Measurements from ENCODE around the gene PNPLA3.
A peak's percentile ranks its signal among the peaks of the same experiment; 100 is the strongest.
"Not testable (repeated sequence)": the region's sequence is repeated elsewhere in the genome, so short reads cannot be mapped to it uniquely, and the experiment has no call there.

PNPLA3 gene

DNA sequence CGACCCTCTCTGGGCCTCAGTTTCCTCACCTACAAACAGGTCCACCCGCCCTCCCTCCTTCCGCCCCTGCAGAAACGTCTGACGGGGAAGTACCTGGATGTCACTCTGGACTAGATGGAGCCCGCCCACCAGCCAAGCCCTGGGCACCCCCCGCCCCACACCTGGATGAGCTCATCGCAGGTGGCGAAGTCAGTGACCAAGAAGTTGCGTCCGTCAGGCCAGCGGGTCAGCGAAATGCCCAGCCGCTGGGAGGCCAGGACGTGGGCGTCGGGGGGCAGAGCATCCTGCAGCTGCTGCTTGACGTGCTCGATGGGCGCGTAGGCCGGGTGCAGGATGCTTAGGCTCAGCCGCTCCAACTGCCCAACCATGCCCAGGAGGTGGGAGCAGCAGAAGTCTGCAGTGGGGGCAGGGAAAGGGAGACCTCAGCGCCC, 32.7 kb upstream of the PNPLA3 start:
- peak; percentile 3 for DNase-seq

GRCh38 chr22:43891360-43892182, 32.0 kb upstream of the PNPLA3 start, which contains the start of gene PNPLA5:
TSS of gene PNPLA5 (minus strand) at chr22:43892013. CDS start at chr22:43891880, 133 bp downstream.
- DNase-seq, result peak; percentile 31

DNA sequence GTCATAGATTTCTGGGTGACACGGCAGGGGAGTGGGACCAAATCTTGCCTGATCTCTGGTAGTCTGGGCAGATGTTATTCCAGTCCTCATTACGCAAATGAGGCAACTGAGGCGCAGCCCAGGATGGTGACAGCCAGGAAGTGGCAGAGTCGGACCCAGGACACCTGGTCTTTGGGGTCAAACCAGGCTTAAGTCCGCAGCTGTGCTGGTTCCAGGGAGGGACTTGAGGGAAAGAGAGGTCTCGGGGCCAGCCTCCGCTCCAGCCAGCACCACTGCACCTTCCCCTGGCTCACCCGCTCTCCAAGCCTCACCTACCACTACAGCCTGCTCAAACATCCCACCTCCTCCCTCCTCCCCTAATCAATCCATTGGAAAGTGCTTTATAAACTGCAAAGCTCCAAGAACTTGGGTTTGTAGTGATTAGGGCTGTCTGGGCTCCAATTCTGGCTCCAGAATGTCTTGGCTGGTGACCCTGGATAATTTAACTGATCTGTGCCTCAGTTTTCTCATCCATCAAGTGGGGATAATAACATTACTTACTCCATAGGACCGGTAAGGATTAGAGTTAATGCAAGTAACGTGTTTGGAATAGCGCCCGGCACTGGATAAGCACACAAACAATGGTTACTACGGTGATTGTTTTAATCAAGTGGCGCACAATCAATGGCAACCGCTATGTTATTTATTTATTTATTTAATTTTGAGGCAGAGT, 31.3 kb upstream of the PNPLA3 start:
- no peak for DNase-seq

DNA sequence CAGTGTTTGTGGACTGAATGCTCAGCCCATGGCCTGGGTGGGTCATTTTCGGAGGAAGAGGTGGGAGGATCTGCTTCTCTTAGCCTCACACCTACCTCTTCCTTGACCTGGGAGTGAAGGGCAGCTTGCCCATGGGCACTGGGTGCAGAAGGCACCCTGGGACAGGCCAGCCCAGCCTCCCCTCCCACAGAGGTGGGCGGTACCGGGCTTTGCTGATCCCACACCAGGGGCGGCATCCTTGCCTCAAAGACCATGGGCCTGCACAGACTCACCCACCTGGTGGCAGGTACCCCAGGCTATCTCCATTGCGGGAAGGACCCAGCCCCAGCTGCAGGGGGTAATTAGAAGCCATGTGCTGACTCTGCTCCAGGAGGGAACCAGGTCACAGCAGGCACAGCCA, 30.3 kb upstream of the PNPLA3 start:
- no peak for DNase-seq

DNA sequence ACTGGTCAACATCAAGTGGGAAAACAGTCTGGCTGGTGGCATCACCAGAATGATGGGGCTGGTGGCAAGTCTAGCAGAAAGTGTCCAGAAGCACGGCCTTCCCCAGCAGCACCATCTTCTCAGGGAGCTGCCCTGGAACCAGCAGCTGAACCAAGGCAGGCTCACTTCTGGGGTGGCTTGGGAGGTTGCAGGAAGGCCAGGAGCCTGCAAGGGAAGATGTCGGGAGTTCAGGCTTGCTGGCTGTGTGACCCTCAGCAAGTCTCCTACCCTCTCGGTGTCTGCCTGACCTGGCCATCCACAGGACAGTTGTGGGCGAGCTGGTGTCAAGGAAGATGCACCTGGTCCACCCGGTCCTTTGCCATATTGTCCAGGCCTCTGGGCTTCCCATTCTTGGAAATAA, 29.5 kb upstream of the PNPLA3 start:
- DNase-seq, result no peak

GRCh38 chr22:43895986-43896645, 27.5 kb upstream of the PNPLA3 start:
- no peak for DNase-seq

DNA sequence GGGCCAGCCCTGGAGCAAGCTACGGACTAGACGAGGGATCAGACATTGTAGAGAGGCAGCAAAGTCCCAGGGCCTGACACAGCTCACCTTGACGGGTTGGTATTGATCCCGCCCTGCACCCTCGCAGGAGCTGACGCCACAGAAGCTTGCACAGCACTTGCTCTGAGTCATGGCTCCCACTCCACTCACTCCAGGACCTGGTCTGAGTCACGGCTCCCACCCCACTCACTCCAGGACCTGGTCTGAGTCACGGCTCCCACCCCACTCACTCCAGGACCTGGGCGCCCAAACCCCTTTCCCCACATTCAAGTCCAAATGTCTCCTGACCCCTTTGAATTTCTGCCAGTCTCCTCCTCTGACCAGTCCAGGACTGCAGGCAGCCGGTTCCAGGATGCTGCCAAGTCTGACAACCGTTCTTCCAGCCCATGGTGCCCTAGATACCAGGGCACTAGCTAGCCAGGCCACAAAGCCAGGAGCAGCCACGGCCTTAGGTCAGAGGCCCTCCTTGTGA, 25.8 kb upstream of the PNPLA3 start:
- DNase-seq, result no peak

DNA sequence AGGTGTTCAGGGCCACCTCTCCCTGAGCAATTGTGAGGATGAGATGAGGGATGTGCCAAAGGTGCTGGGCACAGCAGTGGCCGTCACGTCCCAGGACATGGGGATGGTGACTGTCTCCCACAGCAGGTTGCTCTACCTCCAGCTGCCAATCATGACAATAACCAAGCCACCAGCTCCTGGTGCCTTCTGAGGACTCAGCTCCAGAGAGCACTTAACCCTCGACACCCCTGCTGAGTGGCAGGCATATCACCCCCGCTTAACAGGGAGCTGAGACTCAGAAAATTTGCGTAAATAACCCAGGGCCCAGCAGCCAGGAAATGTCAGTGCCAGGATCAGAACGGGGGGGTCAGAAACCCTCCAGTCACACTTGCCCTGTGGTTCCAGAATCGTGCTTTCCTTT, 23.4 kb upstream of the PNPLA3 start:
- DNase-seq, result no peak

DNA sequence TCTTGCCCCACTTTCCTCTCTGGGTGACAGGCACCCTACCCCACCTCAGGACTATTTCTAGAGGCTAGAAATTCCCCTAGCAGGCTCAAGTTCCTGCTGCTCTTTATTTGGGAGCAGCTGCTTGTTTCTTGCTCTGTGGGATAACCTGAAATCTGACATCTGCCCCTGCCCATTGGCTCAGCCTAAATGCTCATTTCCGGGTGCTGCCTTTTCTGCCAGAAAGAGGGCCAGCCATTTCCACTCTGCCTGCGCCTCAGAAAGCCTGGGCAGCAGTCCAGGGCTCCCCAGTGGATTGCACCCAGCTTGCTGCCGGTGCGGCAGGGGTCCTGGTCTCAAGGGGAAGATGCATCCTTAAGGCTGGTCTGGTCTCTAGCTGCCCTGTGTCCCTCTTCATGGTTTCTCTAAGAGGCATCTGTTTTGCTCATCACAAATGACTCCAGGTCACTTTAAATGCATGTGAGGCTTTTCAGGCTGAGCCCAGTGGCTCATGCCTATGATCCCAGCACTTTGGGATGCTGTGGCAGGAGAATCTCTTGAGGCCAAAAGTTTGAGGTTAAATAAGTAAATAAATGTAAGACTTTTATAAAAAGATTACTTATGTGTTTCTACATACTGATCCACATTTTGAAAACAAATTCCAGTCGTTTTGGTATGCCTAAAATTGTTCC, 21.5 kb upstream of the PNPLA3 start:
- no peak for DNase-seq

GRCh38 chr22:43903033-43903432, 20.6 kb upstream of the PNPLA3 start:
- not testable (repeated sequence) for DNase-seq

GRCh38 chr22:43904412-43904811, 19.2 kb upstream of the PNPLA3 start:
- peak; percentile 36 for DNase-seq

DNA sequence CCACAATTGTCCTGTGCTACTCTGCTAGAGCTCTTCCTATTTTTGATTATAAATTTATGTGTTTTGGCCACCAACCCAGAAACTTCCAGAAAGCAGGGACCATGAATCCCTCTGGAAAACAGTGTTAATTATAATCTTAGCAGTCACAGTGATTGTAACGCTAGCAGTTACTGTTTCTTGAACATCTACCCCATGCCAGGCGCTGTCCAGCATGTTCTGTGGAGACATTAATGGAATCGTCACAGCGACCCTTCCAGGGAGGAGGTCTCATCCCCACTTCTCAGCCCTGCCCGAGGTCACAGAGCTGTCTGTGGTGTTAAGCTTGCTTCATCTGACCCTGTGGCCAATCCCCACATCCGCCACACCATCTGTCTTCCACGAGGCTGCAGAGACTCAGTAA, 17.9 kb upstream of the PNPLA3 start:
- no peak for DNase-seq

DNA sequence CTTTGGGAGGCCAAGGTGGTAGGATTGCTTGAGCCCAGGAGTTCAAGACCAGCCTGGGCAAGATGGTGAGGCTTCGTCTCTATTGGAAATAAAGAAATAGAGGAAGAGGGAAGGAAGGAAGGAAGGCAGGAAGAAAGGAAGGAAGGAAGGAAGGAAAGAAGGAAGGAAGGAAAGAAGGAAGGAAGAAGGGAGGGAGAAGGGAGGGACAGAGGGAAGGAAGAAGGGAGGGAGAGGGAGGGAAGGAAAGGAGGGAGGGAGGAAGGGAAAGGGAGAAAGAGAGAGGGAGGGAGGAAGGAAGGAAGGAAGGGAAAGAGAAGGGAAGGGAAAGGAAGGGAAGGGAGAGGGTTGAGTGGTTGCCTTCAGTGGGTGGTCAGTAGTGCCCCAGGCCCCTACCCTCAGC, 13.9 kb upstream of the PNPLA3 start:
- DNase-seq, result no peak

DNA sequence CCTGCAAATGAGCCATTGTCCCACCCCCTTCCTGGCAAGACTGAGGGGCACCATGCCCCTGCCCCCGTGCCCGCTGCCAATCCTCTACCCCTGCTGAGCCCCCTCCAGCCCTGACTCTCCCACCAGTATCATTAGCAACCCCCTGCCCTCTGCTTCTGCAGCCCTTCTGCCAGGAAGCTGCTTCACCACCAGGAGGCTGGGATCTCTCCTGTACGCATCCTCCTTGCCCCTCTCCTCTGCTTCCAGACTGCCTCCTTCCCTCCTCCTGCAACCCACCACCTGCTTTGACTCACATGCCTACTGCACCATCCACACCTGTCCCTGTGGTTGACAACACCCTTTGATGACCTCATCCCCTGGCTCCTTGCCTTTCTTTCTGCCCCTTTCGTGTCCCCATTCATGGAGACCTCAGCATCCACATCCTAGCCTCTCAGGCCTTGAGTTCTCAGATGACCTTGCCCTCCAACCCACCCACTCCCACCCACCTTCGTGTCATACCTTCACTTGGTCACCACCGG, 13.4 kb upstream of the PNPLA3 start:
- no peak for DNase-seq

GRCh38 chr22:43911351-43911750, 12.3 kb upstream of the PNPLA3 start:
- DNase-seq, result no peak

DNA sequence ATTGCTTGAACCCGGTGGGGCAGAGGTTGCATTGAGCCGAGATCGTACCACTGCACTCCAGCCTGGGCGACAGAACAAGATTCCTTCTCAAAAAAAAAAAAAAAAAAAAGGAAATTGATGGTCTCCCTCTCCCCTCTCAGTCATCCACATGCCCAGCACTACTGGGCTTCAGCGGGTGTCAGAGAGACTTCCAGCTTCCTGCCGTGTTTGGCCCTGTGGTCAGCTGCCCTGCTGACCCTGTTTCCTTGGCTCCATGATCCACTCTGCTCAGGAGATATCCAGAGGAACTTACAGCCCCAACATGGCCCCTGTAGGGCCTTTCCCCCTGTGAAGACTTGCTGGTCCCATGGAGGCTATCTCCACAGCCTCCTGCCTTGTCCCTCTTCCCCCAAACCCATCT, 6.1 kb upstream of the PNPLA3 start:
- no peak for DNase-seq

DNA sequence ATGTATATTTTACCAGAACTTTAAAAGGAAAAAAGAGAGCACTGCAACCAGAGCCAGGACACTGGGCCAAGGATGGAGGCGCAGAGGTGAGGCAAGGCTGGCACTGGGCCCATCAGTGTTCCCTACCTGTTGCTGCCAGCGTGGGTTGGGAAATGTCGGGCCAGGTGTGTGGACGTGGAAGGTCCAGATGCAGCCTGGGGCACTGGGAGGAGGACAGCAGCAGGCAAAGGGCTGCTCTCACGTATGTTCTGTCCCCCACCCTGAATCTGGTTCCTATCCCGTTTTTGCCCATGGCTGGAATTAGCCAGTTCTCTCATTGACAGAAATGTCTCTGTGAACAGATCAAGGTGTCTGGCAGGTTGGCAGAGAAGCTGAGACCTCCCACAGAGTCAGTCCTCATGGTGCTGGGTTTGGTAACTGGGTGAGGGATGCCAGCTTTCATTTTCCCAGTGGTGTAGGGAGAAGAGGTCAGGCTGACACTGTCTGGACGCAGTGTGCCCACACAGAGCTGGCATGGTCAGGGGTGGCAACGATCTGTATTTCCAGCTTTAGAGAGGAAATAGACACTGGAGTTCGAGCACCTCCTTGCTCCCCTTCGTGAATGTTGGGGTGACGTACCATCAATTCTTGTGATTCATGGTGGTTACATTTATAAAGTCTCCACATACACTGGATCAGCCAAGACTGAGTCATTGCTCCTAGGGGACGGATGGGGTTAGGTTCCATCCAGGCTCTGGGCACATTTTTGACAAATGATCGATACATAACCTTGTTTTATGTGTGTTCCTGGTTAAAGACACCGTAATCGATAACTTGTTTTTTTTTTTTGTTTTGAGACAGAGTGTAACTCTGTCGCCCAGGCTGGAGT, 4.3 kb upstream of the PNPLA3 start:
- no peak for DNase-seq

DNA sequence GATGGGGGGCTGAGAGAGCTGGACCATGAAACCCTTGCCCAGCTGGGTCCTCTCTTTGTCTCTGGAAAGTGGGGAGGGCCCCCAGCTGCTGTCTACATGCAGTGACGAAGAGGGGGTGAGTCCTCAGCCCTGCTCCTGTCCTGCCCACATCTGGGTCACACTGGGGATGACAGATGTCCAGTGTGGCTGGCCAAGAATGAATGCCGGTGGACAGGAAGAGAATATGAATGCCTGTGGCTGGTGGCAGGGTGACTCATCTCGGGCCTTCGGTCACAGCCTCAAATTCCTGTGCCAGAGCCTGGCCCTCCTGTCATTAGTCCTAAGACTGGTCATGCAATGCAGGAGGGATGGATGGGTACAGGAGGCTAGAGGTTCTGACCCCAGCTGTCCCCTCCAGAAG, 2.2 kb upstream of the PNPLA3 start:
- no peak for DNase-seq

GRCh38 chr22:43922123-43922522, 1.5 kb upstream of the PNPLA3 start:
- no peak for DNase-seq

- no peak for DNase-seq
Measured at GRCh38 chr22:43923191-43923590, 414 bp upstream of the PNPLA3 start.

DNA sequence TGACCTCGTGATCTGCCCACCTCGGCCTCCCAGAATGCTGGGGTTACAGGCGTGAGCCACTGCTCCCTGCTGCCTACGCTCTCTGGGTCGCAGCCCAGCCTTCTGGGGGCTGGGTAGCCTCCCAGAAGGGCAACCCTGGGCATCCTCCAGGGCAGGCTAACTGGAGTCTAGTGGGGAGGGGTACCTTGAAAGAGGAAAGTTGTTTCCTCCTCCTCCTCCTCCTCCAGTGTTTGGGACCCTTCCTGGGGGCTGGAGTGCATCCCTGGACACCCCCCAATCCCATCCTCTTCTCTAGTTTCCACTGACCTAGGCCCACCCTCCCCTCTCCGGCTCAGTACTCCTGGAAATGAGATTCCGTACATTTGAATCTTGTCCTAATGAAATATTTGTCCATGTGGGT, 1.3 kb downstream of the PNPLA3 start:
- DNase-seq, result no peak

All from activated naive CD4-positive, alpha-beta T cell treated with anti-CD3 and anti-CD28 coated beads, Interleukin-2, amount 50 U/mL, for 16 hours (primary cell).